Loucy (cell line): ENCODE measurements around the gene LRCH3.
"Not testable (repeated sequence)": the region's sequence is repeated elsewhere in the genome, so short reads cannot be mapped to it uniquely, and the experiment has no call there.

Experiments
- EZH2phosphoT487 ChIP-seq: fragments of 200-600 bp; IDR thresholded peaks from 2 replicates; pipeline ENCODE4 v1.6.1; 2018; ENCODE audit warnings: antibody characterized with exemption, mild to moderate bottlenecking, moderate library complexity, borderline replicate concordance
- TF ChIP-seq, protein P1 (sequence below): fragments of 200-600 bp; sonication (generic); conservative IDR thresholded peaks from 2 replicates; pipeline ENCODE4 v1.5.1; 2014; ENCODE audit warnings: mild to moderate bottlenecking, antibody characterized with exemption, low read length

DNA sequence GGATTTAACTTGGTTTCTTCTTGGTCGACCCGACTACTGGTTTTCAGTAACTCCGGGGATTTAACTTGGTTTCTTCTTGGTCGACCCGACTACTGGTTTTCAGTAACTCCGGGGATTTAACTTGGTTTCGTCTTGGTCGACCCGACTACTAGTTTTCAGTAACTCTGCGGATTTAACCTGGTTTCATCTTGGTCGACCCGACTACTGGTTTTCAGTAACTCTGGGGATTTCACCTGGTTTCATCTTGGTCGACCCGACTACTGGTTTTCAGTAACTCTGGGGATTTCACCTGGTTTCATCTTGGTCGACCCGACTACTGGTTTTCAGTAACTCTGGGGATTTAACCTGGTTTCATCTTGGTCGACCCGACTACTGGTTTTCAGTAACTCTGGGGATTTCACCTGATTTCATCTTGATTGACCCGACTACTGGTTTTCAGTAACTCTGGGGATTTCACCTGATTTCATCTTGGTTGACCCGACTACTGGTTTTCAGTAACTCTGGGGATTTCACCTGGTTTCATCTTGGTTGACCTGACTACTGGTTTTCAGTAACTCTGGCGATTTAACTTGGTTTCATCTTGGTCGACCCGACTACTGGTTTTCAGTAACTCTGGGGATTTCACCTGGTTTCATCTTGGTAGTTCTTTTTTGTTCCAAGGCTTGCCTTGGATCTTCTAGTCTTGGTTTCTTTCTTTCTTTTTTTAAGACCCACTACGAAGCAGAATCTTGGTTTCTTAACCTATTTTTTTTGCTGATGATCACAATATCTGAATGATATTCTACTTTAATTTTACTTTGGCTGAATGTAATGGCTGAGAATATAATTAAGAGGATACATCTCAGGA is 130.6 kb downstream of the LRCH3 start:
- TF ChIP-seq, protein P1, sequence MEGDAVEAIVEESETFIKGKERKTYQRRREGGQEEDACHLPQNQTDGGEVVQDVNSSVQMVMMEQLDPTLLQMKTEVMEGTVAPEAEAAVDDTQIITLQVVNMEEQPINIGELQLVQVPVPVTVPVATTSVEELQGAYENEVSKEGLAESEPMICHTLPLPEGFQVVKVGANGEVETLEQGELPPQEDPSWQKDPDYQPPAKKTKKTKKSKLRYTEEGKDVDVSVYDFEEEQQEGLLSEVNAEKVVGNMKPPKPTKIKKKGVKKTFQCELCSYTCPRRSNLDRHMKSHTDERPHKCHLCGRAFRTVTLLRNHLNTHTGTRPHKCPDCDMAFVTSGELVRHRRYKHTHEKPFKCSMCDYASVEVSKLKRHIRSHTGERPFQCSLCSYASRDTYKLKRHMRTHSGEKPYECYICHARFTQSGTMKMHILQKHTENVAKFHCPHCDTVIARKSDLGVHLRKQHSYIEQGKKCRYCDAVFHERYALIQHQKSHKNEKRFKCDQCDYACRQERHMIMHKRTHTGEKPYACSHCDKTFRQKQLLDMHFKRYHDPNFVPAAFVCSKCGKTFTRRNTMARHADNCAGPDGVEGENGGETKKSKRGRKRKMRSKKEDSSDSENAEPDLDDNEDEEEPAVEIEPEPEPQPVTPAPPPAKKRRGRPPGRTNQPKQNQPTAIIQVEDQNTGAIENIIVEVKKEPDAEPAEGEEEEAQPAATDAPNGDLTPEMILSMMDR = not testable (repeated sequence)
- not testable (repeated sequence) for TF ChIP-seq EZH2phosphoT487
